ENCODE measurements around the gene CD47. TPM values are rescaled to one million over a fixed set of nuclear protein-coding genes. Genes with fewer than 3 reads are reported as not detected.

Gene CD47
- total RNA-seq, 1 donor from 2014 or later = 54.5 TPM

- no peak for TF ChIP-seq CTCF (IDR thresholded peaks at IDR 0.05; ENCODE audit: insufficient read depth, low read length, poor library complexity, severe bottlenecking)
- Histone ChIP-seq H3K27me3 (ENCODE audit: control insufficient read depth, insufficient read depth, low read length) (no peaks in the 10 kb centered on the region), H3K4me3 (ENCODE audit: low read depth, low read length) (no peak overlapping the region), H3K36me3 (ENCODE audit: control insufficient read depth, insufficient read depth, low read length) (no peaks in the 10 kb centered on the region)
- DNase-seq (ENCODE audit: low read depth) = no peak
Measured at GRCh38 chr3:108017587-108017986, 73.2 kb downstream of the CD47 start.

- Histone ChIP-seq H3K4me3 (ENCODE audit: low read depth, low read length) (no peak overlapping the region), H3K27me3 (ENCODE audit: control insufficient read depth, insufficient read depth, low read length) (no peaks in the 10 kb centered on the region), H3K36me3 (ENCODE audit: control insufficient read depth, insufficient read depth, low read length) (no peaks in the 10 kb centered on the region)
- no peak for TF ChIP-seq CTCF (IDR thresholded peaks at IDR 0.05; ENCODE audit: insufficient read depth, low read length, poor library complexity, severe bottlenecking)
- DNase-seq (ENCODE audit: low read depth) = no peak
Measured at GRCh38 chr3:108014943-108015342, 75.9 kb downstream of the CD47 start.

GRCh38 chr3:108013141-108014055 is 77.4 kb downstream of the CD47 start:
- no peak for TF ChIP-seq CTCF (IDR thresholded peaks at IDR 0.05; ENCODE audit: insufficient read depth, low read length, poor library complexity, severe bottlenecking)
- H3K4me3 ChIP-seq (ENCODE audit: low read depth, low read length) = no peak overlapping the region
- no peak for DNase-seq (ENCODE audit: low read depth)
- no peaks in the 10 kb centered on the region for H3K27me3 ChIP-seq (ENCODE audit: control insufficient read depth, insufficient read depth, low read length)
- H3K36me3 ChIP-seq (ENCODE audit: control insufficient read depth, insufficient read depth, low read length) = no peaks in the 10 kb centered on the region

GRCh38 chr3:108012304-108012703 is 78.5 kb downstream of the CD47 start:
- no peaks in the 10 kb centered on the region for H3K36me3 ChIP-seq (ENCODE audit: control insufficient read depth, insufficient read depth, low read length)
- TF ChIP-seq CTCF (IDR thresholded peaks at IDR 0.05; ENCODE audit: insufficient read depth, low read length, poor library complexity, severe bottlenecking) = no peak
- no peak for DNase-seq (ENCODE audit: low read depth)
- H3K4me3 ChIP-seq (ENCODE audit: low read depth, low read length) = no peak overlapping the region
- no peaks in the 10 kb centered on the region for H3K27me3 ChIP-seq (ENCODE audit: control insufficient read depth, insufficient read depth, low read length)

- TF ChIP-seq CTCF (IDR thresholded peaks at IDR 0.05; ENCODE audit: insufficient read depth, low read length, poor library complexity, severe bottlenecking) = no peak
- H3K36me3 ChIP-seq (ENCODE audit: control insufficient read depth, insufficient read depth, low read length) = no peaks in the 10 kb centered on the region
- no peak overlapping the region for H3K4me3 ChIP-seq (ENCODE audit: low read depth, low read length)
Measured at GRCh38 chr3:108011616-108012015, 79.2 kb downstream of the CD47 start.

More at GRCh38 chr3:108011616-108012015, 79.2 kb downstream of the CD47 start:
- no peaks in the 10 kb centered on the region for H3K27me3 ChIP-seq (ENCODE audit: control insufficient read depth, insufficient read depth, low read length)
- DNase-seq (ENCODE audit: low read depth) = no peak

Measured in kidney epithelial cell (primary cell).